HepG2 (cell line): ENCODE results near the gene VPS52. TPM values are rescaled to one million over a fixed set of nuclear protein-coding genes. Genes with fewer than 3 reads are reported as not detected.

Experiments used
- ARID2 ChIP-seq: sonication (generic); formaldehyde crosslinking; IDR thresholded peaks from 2 replicates; pipeline ENCODE4 v1.8.1; 2022; ENCODE audit warnings: mild to moderate bottlenecking, missing genetic modification reagents, borderline replicate concordance
- BRF2 ChIP-seq: sonication (generic); formaldehyde crosslinking; IDR thresholded peaks from 2 replicates; pipeline ENCODE4 v1.8.1; 2022; ENCODE audit warnings: mild to moderate bottlenecking, missing genetic modification reagents
- ELF3 ChIP-seq: IDR thresholded peaks from 2 replicates; pipeline ENCODE4 v1.6.1; 2016; ENCODE audit warnings: missing genetic modification reagents, missing compliant biosample characterization
- FLYWCH1 ChIP-seq: sonication (generic); formaldehyde crosslinking; IDR thresholded peaks from 2 replicates; pipeline ENCODE4 v1.8.1; 2023; ENCODE audit warnings: mild to moderate bottlenecking, missing genetic modification reagents
- MNT ChIP-seq: fragments of 450-650 bp; IDR thresholded peaks from 2 replicates; pipeline ENCODE4 v1.6.1; 2016
- MTA1 ChIP-seq: sonication (generic); formaldehyde crosslinking; IDR thresholded peaks from 2 replicates; pipeline ENCODE4 v1.4.0; 2020; ENCODE audit warnings: missing genetic modification reagents, mild to moderate bottlenecking, borderline replicate concordance
- NFAT5 ChIP-seq: sonication (generic); formaldehyde crosslinking; IDR thresholded peaks from 2 replicates; pipeline ENCODE4 v1.4.0; 2020; ENCODE audit warnings: missing genetic modification reagents
- RBM22 ChIP-seq: fragments of 200-400 bp; formaldehyde crosslinking; optimal IDR thresholded peaks from 2 replicates; pipeline ENCODE3; 2017; ENCODE audit warnings: mild to moderate bottlenecking, low read length, moderate library complexity
- SP2 ChIP-seq: sonication (generic); formaldehyde crosslinking; IDR thresholded peaks from 2 replicates; pipeline ENCODE4 v1.5.1; 2020; ENCODE audit warnings: mild to moderate bottlenecking, missing genetic modification reagents
- SRY ChIP-seq: sonication (generic); formaldehyde crosslinking; IDR thresholded peaks from 2 replicates; pipeline ENCODE4 v1.8.0; 2022; ENCODE audit warnings: mild to moderate bottlenecking, missing genetic modification reagents
- TCF7L2 ChIP-seq: IDR thresholded peaks from 2 replicates; pipeline ENCODE4 v1.6.1; 2011; ENCODE audit warnings: mild to moderate bottlenecking, low read depth, low read length, moderate library complexity
- ZBTB25 ChIP-seq: IDR thresholded peaks from 2 replicates; pipeline ENCODE4 v1.6.1; 2018; ENCODE audit warnings: missing genetic modification reagents
- ZFX ChIP-seq: sonication (generic); formaldehyde crosslinking; IDR thresholded peaks from 2 replicates; pipeline ENCODE4 v1.4.0; 2020; ENCODE audit warnings: mild to moderate bottlenecking, low read depth, missing genetic modification reagents, moderate library complexity
- ZKSCAN8 ChIP-seq: IDR thresholded peaks from 2 replicates; pipeline ENCODE4 v1.6.1; 2016; ENCODE audit warnings: borderline replicate concordance, missing genetic modification reagents, missing compliant biosample characterization
- ZMAT3 ChIP-seq: sonication (generic); formaldehyde crosslinking; conservative IDR thresholded peaks from 2 replicates; pipeline ENCODE4 v1.7.0; 2021; ENCODE audit warnings: missing genetic modification reagents
- ZNF615 ChIP-seq: sonication (generic); formaldehyde crosslinking; IDR thresholded peaks from 2 replicates; pipeline ENCODE4 v1.5.0; 2020; ENCODE audit warnings: mild to moderate bottlenecking, missing genetic modification reagents, borderline replicate concordance
- ZNF710 ChIP-seq: sonication (generic); formaldehyde crosslinking; IDR thresholded peaks from 2 replicates; pipeline ENCODE4 v1.5.0; 2020; ENCODE audit warnings: mild to moderate bottlenecking, missing genetic modification reagents, borderline replicate concordance
- polyA plus RNA-seq, 8 experiments: library from polyadenylated mRNA; depleted of rRNA in 3 of 8; stranded (reverse) in 7 of 8; unstranded in 1 of 8; fragments of >200 nt; fragmentation: Illumina TruSeq in 4 of 8; extraction: Trizol in 4 of 8; gene quantifications; 2 replicates each; pipeline versions ENCODE4 v1.2.1 to v1.2.3, GENCODE V29; 2011 to 2016; ENCODE audit warnings: low read depth in 4 of 8, missing spikeins in 1 of 8, mixed read lengths in 1 of 8; ENCODE audit not compliant: insufficient read depth in 1 of 8
- total RNA-seq, 5 experiments: library from RNA; depleted of rRNA; stranded (reverse); fragments of >200 nt; fragmentation: Illumina TruSeq; extraction: Trizol; gene quantifications; 2 replicates each; pipeline ENCODE4 v1.2.3, GENCODE V29; 2016; ENCODE audit warnings: low read depth in 1 of 5

The VPS52 gene
- total and polyA plus RNA-seq, 2 of the 13 experiments (the other 11 are each of a cell fraction or from before 2014, with no cell fraction given): 48.9 to 85.5 TPM

- TF ChIP-seq NFAT5 (CRISPR knock-in tag) (peak; percentile 77; the same call in 1 of the 2 replicates), SP2 (CRISPR knock-in tag) (peak; percentile 72; the same call in 1 of the 2 replicates), MNT (no peak), ZNF615 (CRISPR knock-in tag) (no peak), FLYWCH1 (CRISPR knock-in tag) (peak; percentile 86; the same call in 1 of the 2 replicates), ZNF710 (peak; percentile 88), ARID2 (no peak), ZBTB25 (peak; percentile 61), BRF2 (CRISPR knock-in tag) (no peak), SRY (CRISPR knock-in tag) (no peak; the same call in 1 of the 2 replicates), RBM22 (no peak), ELF3 (peak; percentile 62), ZKSCAN8 (CRISPR knock-in tag) (peak; percentile 74; the same call in 1 of the 2 replicates), TCF7L2 (no peak), MTA1 (CRISPR knock-in tag) (peak; percentile 99; the same call in 1 of the 2 replicates), ZMAT3 (CRISPR knock-in tag) (0 out of 2 replicates have a peak, but pooled peaks have one; percentile 47), ZFX (CRISPR knock-in tag) (peak; percentile 90)
These were observed 63.3 kb downstream of the VPS52 start, which contains the start of gene RING1 (continued) for GRCh38 chr6:33208091-33208967.
